Mammary microvascular endothelial cell (primary cell): Measurements from ENCODE around the gene BAZ1B. TPM values are rescaled to one million over a fixed set of nuclear protein-coding genes. Genes with fewer than 3 reads are reported as not detected.

ENCODE experiments used
- total RNA-seq: library from RNA; depleted of rRNA; stranded (reverse); fragments of >200 nt; gene quantifications from 2 replicates; pipeline ENCODE4 v1.2.3, GENCODE V29; 2015

BAZ1B gene
- total RNA-seq = 40.0 and 40.6 TPM in 2 replicates

GRCh38 chr7:73522105-73522872 is at the start of gene BAZ1B:
BAZ1B (minus strand) TSS chr7:73522293; CDS start chr7:73521933, 360 bp downstream.

GRCh38 chr7:73557397-73558257 is 35.5 kb upstream of the BAZ1B start, which contains the start of gene BCL7B:
BCL7B (minus strand) TSS chr7:73557690; CDS start chr7:73557578, 112 bp downstream.

Other genes starting within 250 kb of the BAZ1B start
- gene NSUN5, start 213.5 kb downstream of the BAZ1B start, total RNA-seq = 14.1 and 21.2 TPM in 2 replicates
- gene TRIM50, start 194.2 kb downstream of the BAZ1B start, total RNA-seq = not detected in 2 replicates
- not detected in 2 replicates for gene FKBP6, start 194.1 kb downstream of the BAZ1B start, total RNA-seq
- gene FZD9, start 88.5 kb downstream of the BAZ1B start, total RNA-seq = 0.44 and 0.47 TPM in 2 replicates
- 65.4 and 66.0 TPM in 2 replicates for gene BCL7B, start 35.4 kb upstream of the BAZ1B start, total RNA-seq
- 39.0 and 39.4 TPM in 2 replicates for gene TBL2, start 56.3 kb upstream of the BAZ1B start, total RNA-seq
- not detected in 2 replicates for gene MLXIPL, start 102.2 kb upstream of the BAZ1B start, total RNA-seq
- 0.69 and 1.8 TPM in 2 replicates for gene VPS37D, start 145.5 kb upstream of the BAZ1B start, total RNA-seq
- gene DNAJC30, start 161.2 kb upstream of the BAZ1B start, total RNA-seq = 5.6 and 7.5 TPM in 2 replicates
- gene BUD23, start 161.3 kb upstream of the BAZ1B start, total RNA-seq = 53.8 and 56.1 TPM in 2 replicates
- 5.1 and 6.1 TPM in 2 replicates for gene STX1A, start 197.4 kb upstream of the BAZ1B start, total RNA-seq
- gene ABHD11, start 216.5 kb upstream of the BAZ1B start, total RNA-seq = 17.5 and 21.1 TPM in 2 replicates
- gene CLDN3, start 248.0 kb upstream of the BAZ1B start, total RNA-seq = 0.98 and 1.2 TPM in 2 replicates